PFSK-1 (cell line): Measurements from ENCODE around the gene SLC39A11.

Source experiments
- FOXP2 ChIP-seq: optimal IDR thresholded peaks from 2 replicates; pipeline ENCODE3; 2011; ENCODE audit warnings: borderline replicate concordance, control low read depth, inconsistent platforms; ENCODE audit not compliant: insufficient read depth; ENCODE audit errors: extremely low read length, extremely low read depth
- POLR2AphosphoS5 ChIP-seq: IDR thresholded peaks from 2 replicates; pipeline ENCODE4 v1.6.1; 2012; ENCODE audit warnings: low read depth, mild to moderate bottlenecking, control low read depth, low read length, moderate library complexity
- REST ChIP-seq, 2 experiments: IDR thresholded peaks; 2 replicates each; pipeline versions ENCODE4 v1.6.1 to v1.8.0; 2011 to 2012; ENCODE audit warnings: low read depth in 2 of 2, low read length in 2 of 2, control low read depth in 1 of 2, inconsistent platforms in 1 of 2, mild to moderate bottlenecking in 1 of 2, moderate library complexity in 1 of 2; ENCODE audit not compliant: insufficient read depth in 1 of 2
- SIN3A ChIP-seq: IDR thresholded peaks from 2 replicates; pipeline ENCODE4 v1.6.1; 2012; ENCODE audit warnings: mild to moderate bottlenecking, low read length, moderate library complexity, borderline replicate concordance; ENCODE audit not compliant: insufficient read depth
- TAF1 ChIP-seq: IDR thresholded peaks from 2 replicates; pipeline ENCODE4 v1.6.1; 2012; ENCODE audit warnings: low read length, control low read depth, borderline replicate concordance; ENCODE audit not compliant: insufficient read depth

Gene SLC39A11

DNA sequence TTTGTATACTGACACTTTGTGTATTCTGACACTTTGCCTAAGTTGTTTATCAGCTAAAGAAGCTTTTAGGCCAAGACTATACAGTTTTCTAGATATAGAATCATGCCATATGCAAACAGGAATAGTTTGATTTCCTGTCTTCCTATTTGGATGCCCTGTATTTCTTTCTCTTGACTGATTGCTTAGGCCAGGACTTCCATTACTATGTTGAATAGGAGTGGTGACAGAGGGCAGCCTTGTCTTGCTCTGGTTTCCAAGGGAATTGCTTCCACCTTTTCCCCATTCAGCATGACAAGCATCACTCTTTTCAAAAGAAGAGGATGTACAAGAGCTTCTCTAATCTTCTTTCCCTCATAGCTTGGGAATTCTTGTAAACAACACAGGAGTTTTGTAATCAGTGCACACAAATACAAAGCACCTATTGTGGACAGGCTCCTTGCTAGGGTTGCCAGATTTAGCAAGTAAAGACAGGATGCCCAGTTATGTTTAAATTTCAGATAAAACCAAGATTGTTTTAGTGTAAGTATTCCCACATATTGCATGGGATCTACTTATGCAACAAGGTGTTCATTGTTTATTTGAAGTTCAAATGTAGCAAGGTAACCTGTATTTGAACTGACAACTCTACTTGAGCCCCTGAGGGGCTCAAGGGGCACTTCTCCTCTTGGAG, 233.5 kb downstream of the SLC39A11 start:
- TF ChIP-seq POLR2AphosphoS5, result no peak
- no peak for TF ChIP-seq SIN3A
- TF ChIP-seq REST (IDR thresholded peaks at IDR 0.05; ENCODE audit: insufficient read depth in 1 of 2, low read depth in 2 of 2, low read length in 2 of 2), result no peak
- TF ChIP-seq TAF1, result no peak
- TF ChIP-seq FOXP2, result no peak

DNA sequence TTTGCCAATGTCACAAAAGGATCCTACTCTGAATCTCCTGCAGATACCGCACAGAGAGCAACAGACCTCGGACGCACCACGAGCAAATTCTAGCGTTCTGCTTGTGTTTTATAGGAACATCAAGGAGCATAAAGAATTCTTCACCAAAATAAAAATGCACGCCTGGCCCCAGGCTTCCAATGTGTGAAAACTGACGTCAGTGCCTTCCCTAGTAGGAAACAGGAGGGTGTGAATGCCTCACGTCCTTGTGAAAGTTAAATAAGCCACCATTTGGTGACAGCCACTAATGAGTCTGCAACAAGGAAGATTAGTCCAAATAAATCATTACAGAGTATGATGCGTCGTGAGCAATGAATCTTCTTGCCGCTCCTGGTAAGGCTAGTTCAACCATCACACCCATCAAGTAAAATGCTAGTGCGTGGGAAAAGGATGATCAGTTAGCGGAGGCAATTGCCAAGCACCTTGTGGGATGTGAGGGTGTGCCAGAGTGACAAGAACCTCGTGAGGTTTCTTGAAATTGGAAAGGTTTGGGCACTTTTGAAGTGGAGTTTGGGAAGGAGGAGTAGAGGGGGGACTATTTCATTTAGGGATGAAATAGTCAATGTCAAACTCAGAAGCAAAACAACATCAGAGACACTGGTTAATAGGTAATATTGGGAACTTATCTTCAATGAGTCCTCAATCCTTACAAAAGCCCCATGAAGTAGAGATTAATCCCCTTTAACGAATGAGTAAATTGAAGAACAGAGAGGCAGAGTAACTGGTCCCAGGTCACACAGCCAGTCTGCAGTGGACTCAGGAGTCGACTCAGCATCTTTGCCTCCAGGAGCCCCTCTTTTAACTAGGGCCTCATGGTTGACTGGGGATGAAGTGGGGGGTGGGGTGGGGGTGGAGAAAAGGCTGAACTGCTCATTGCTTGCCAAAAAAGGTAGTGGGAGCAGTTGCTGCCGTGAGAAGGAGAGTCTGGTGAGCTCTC, 238.8 kb downstream of the SLC39A11 start:
- TF ChIP-seq REST (IDR thresholded peaks at IDR 0.05; ENCODE audit: insufficient read depth in 1 of 2, low read depth in 2 of 2, low read length in 2 of 2) (no peak), POLR2AphosphoS5 (no peak)

DNA sequence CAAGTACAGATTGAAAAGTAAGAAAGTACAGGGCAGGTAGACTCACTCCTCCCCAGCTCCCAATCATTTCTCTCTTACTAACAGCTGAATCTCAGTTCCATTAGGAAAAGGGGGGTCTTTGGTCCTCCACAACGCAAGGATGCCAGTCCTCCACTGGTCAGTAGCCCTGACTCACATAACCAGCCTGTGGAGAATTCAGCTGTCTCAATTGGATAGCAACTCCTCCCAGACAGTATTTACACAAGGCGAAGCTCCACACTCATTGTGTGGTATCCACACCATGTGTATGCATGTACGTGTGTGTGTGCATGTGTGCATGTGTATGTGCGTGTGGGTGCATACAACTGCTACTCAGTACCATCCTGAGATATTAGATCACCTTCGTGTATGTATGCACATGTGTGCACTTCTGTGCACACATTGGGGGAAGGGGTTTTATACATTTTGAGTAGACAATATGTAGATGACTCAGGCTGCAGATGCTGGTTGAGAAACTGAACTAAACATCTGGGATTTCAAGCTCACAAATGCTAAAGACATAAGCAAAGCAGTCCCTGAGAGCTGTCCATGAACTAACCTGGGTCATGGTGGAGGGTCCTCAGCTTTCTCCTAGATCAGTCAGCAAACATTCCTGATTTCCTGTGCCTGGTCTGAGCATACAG, 240.1 kb downstream of the SLC39A11 start:
- no peak for TF ChIP-seq REST (IDR thresholded peaks at IDR 0.05; ENCODE audit: insufficient read depth in 1 of 2, low read depth in 2 of 2, low read length in 2 of 2)
- no peak for TF ChIP-seq SIN3A
- TF ChIP-seq POLR2AphosphoS5, result no peak
- TF ChIP-seq FOXP2, result no peak
- no peak for TF ChIP-seq TAF1

DNA sequence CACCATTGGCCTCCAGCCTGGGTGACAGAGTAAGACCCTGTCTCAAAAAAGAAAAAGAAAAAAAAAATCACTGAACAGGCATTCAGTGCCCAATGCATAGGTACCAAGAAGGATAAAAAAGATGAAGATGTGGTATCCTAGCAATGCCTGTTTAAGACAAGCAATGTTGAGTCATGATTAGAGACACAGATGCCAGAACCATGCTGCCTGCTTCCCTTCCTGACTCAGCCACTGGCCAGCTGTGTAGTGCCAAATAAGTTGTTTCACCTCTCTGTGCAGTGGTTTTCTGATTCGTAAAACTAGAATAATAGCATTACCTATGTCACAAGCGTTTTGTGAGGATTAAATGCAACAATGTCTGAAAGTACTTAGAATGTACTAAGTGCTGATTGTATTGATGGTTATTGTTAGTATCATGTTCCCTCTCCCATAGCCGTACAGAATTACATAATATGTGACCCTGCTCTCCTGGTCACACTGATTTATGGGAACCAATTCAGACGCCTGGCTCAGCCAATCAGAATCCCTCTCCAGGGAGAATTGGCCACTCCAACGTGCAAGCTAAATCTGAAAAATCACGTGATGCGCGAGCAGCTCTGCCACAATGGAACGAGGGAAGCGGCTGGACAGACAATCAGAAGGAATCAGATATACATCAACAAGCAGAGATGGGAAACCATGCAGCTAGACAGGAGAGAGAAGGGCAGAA, 241.9 kb downstream of the SLC39A11 start:
- no peak for TF ChIP-seq POLR2AphosphoS5
- TF ChIP-seq FOXP2, result no peak
- TF ChIP-seq REST (IDR thresholded peaks at IDR 0.05; ENCODE audit: insufficient read depth in 1 of 2, low read depth in 2 of 2, low read length in 2 of 2), result no peak
- no peak for TF ChIP-seq TAF1
- TF ChIP-seq SIN3A, result no peak
